Osteocyte (in vitro differentiated cells): ENCODE results near the gene TEX26. TPM values are rescaled to one million over a fixed set of nuclear protein-coding genes. Genes with fewer than 3 reads are reported as not detected.

Experiments
- DNase-seq: peaks from one replicate; pipeline ENCODE4 v3.0.0; 2021; ENCODE audit warnings: mixed read lengths; ENCODE audit not compliant: unreplicated experiment; ENCODE audit errors: extremely low spot score
- H3K27ac Mint-ChIP-seq: one replicate; pipeline ENCODE4 v1.8.0; 2021; ENCODE audit warnings: mild to moderate bottlenecking, mixed read lengths; ENCODE audit not compliant: unreplicated experiment
- H3K27me3 Mint-ChIP-seq: one replicate; pipeline ENCODE4 v1.8.0; 2021; ENCODE audit warnings: mixed read lengths; ENCODE audit not compliant: unreplicated experiment
- H3K36me3 Mint-ChIP-seq: one replicate; pipeline ENCODE4 v1.8.0; 2021; ENCODE audit warnings: mixed read lengths; ENCODE audit not compliant: unreplicated experiment
- H3K4me1 Mint-ChIP-seq: one replicate; pipeline ENCODE4 v1.8.0; 2021; ENCODE audit warnings: mixed read lengths; ENCODE audit not compliant: unreplicated experiment
- H3K4me3 Mint-ChIP-seq: one replicate; pipeline ENCODE4 v1.8.0; 2021; ENCODE audit warnings: mild to moderate bottlenecking, moderate library complexity, mixed read lengths; ENCODE audit not compliant: unreplicated experiment
- H3K9me3 Mint-ChIP-seq: one replicate; pipeline ENCODE4 v1.8.0; 2021; ENCODE audit warnings: mixed read lengths; ENCODE audit not compliant: unreplicated experiment
- CTCF ChIP-seq: fragments of 200-600 bp; sonication (generic); IDR thresholded peaks from 2 replicates; pipeline ENCODE4 v1.5.0; 2021; ENCODE audit warnings: antibody characterized with exemption, mild to moderate bottlenecking, moderate library complexity
- total RNA-seq: library from RNA; stranded (reverse); gene quantifications from 2 replicates; pipeline ENCODE4 v1.2.1, GENCODE V29; 2021

TEX26 gene
- total RNA-seq, 1 donor from 2014 or later, result not detected

DNA sequence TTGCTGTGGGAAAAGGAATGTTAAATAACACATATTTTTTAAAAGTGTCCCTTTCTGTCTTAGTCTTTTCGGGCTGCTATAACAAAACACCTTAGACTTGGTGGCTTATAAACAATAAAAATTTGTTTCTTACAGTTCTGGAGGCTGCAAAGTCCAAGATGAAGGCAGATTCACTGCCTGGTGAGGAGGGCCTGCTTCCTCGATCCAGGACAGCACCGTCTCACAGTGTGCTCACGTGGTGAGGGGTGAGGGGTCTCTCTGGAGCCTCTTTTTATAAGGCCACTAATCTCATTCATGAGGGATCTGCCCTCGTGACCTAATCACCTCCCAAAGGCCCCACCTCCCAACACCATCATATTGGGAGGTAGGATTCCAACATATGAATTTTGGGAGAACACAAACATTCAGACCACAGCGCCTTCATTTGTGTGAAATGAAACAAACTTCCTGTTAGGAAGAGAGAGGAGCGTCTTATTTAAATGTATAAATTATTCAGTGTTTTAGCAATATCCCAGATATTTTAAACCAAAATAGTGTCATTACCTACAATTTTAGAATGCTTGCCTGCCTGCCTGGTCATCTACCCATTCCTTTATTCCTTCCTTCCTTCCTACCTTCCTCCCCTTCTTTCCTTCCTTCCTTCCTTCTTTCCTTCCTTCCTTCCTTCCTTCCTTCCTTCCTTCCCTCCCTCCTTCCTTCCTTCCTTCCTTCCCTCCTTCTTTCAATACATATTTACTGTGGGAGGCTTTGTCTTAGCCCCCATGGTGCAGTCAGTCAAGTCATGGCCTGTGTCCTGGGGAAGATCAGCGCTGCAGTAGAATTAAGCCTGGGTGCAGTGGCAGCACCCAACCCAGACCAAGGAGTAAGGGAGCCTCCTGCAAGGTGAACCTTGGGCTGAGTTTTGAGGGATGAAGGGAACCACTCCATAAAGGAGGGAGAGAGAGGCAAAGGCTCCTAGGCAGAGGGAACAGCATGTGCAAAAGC lies 84.2 kb downstream of the TEX26 start:
- Mint-ChIP-seq H3K4me1 (peaks cover 21% of the 10 kb centered on the region), H3K9me3 (peaks cover 7% of the 10 kb centered on the region), H3K4me3 (no peak overlapping the region), H3K27me3 (no peaks in the 10 kb centered on the region), H3K36me3 (no peaks in the 10 kb centered on the region), H3K27ac (no peak overlapping the region)
- DNase-seq, result no peak
- TF ChIP-seq CTCF, result no peak

DNA sequence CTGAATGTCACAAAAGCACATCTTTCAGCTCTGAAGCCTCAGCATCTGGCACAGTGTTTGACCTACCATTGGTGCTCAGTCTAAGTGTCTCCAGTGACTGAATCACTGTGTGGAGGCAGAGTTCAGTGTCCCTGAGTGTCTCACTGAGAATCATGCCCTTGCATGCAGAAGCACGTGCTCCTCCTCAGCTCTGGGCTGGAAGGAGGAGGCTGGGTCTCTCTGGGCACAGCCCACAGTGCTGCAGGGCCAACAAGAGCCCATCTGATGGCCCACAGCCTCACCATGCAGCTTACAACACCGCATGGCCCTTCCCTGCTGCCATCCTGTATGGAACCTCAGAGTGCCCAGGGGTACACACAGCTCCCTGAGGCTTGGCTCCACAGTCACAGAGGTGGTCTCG lies 86.1 kb downstream of the TEX26 start:
- no peaks in the 10 kb centered on the region for H3K27me3 Mint-ChIP-seq
- H3K4me1 Mint-ChIP-seq, result peaks cover 30% of the 10 kb centered on the region
- peaks cover 7% of the 10 kb centered on the region for H3K9me3 Mint-ChIP-seq
- no peak for DNase-seq
- no peaks in the 10 kb centered on the region for H3K36me3 Mint-ChIP-seq
- no peak overlapping the region for H3K27ac Mint-ChIP-seq
- no peak overlapping the region for H3K4me3 Mint-ChIP-seq
- no peak for TF ChIP-seq CTCF

- Mint-ChIP-seq H3K9me3 (peaks cover 7% of the 10 kb centered on the region), H3K27ac (no peak overlapping the region), H3K36me3 (no peaks in the 10 kb centered on the region), H3K4me1 (peaks cover 37% of the 10 kb centered on the region), H3K4me3 (no peak overlapping the region), H3K27me3 (no peaks in the 10 kb centered on the region)
- no peak for TF ChIP-seq CTCF
- no peak for DNase-seq
Observed at GRCh38 chr13:31020996-31021395, 88.5 kb downstream of the TEX26 start.

GRCh38 chr13:31022288-31022895 lies 89.9 kb downstream of the TEX26 start:
- no peak overlapping the region for H3K27ac Mint-ChIP-seq
- TF ChIP-seq CTCF, result no peak
- H3K36me3 Mint-ChIP-seq, result no peaks in the 10 kb centered on the region
- peaks cover 7% of the 10 kb centered on the region for H3K9me3 Mint-ChIP-seq
- no peak overlapping the region for H3K4me3 Mint-ChIP-seq
- H3K4me1 Mint-ChIP-seq, result peaks cover 37% of the 10 kb centered on the region
- no peak for DNase-seq
- H3K27me3 Mint-ChIP-seq, result no peaks in the 10 kb centered on the region

DNA sequence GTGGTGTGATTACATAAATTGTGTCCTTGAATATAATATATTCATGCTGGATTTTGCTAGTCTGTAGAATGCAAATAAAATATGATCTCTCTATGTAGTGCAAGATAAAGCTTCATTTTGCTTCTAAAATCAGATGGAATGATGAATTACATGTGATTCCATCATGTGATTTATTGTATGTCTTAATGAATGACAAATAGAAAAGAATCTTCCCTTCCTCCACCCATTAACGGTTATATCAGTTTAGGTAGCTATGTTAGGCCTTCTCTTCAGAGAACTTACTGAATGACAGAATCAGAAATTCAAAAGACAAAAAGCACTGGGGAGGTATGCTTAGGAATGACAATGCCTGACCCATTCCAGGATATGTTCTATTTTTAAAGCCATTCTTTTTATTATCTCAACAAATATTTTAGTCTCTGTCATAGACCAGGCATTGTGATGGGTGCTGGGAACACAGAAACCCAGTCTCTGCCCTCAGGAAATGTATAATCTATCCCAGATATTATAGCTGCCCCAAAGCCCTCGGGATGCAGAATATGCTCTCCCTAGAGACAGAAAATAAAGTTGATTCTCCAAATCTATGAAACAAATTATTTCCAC lies 90.6 kb downstream of the TEX26 start:
- Mint-ChIP-seq H3K36me3 (no peaks in the 10 kb centered on the region), H3K9me3 (peaks cover under 1% of the 10 kb centered on the region), H3K27ac (peak overlapping the region; percentile 62), H3K27me3 (peaks cover 1% of the 10 kb centered on the region), H3K4me3 (no peak overlapping the region), H3K4me1 (peaks cover 37% of the 10 kb centered on the region)
- no peak for TF ChIP-seq CTCF
- no peak for DNase-seq
